Left ventricle myocardium inferior (tissue), 1 donor: ENCODE measurements around the gene PTPRN2. TPM values are rescaled to one million over a fixed set of nuclear protein-coding genes. Genes with fewer than 3 reads are reported as not detected.

Experiments used
- DNase-seq: peaks from one replicate; pipeline ENCODE4 v3.0.0-alpha.2; 2020
- H3K27ac ChIP-seq: fragments of 200-600 bp; replicated peaks from 2 replicates; pipeline ENCODE4 v1.8.0; 2021
- H3K27me3 ChIP-seq: fragments of 200-600 bp; 2 replicates; pipeline ENCODE4 v1.8.0; 2021; ENCODE audit warnings: low read depth
- H3K36me3 ChIP-seq: fragments of 200-600 bp; 2 replicates; pipeline ENCODE4 v1.8.0; 2021
- H3K4me1 ChIP-seq: fragments of 200-600 bp; 2 replicates; pipeline ENCODE4 v1.8.0; 2021
- H3K4me3 ChIP-seq: fragments of 200-600 bp; 2 replicates; pipeline ENCODE4 v1.8.0; 2021; ENCODE audit warnings: mild to moderate bottlenecking, moderate library complexity
- H3K9me3 ChIP-seq: fragments of 200-600 bp; replicated peaks from 2 replicates; pipeline ENCODE4 v1.8.0; 2021
- intact Hi-C: fragments of 100-400 bp; cut with micrococcal nuclease; formaldehyde crosslinking; loops from one replicate; pipeline ENCODE4 v1.11.0; 2022
- total RNA-seq: library from RNA; stranded (reverse); fragmentation: NEBNext Ultra II Directional; extraction: Animal tissue kit (Norgen Biotek cat#: 25700); gene quantifications from one replicate; pipeline ENCODE4 v1.2.1, GENCODE V29; 2021
- TF ChIP-seq, protein P1 (sequence below): fragments of 200-600 bp; IDR thresholded peaks from 2 replicates; pipeline ENCODE4 v1.8.0; 2021; ENCODE audit warnings: antibody characterized with exemption, mild to moderate bottlenecking, borderline replicate concordance
- donor health status: DM: no; HTN: yes; CAD: no; lungs with severe emphysema.

PTPRN2 gene
- total RNA-seq, 1 donor from 2014 or later, result 1.3 TPM

DNA sequence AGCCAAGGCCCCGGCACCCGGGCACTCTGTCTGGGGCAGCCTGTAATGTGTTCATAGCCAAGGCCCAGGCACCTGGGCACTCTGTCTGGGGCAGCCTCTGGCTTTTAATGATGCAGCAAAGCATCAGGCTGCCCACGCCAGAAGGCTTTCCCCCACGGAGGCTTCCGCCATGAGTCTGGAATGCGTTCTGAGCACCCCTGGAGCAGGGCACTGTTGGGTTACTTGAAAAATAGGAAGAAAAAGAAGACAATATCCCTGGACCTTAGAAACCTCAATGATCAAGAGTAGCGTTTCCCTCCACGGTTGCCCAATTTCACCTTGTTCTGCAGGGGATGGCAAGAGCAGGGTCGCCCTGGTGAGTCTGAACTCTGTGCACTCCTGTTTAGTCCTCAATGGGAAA lies 565.0 kb downstream of the PTPRN2 start:
- no peak for DNase-seq
- no peaks in the 10 kb centered on the region for H3K4me1 ChIP-seq
- H3K9me3 ChIP-seq, result no peaks in the 10 kb centered on the region
- TF ChIP-seq, protein P1, sequence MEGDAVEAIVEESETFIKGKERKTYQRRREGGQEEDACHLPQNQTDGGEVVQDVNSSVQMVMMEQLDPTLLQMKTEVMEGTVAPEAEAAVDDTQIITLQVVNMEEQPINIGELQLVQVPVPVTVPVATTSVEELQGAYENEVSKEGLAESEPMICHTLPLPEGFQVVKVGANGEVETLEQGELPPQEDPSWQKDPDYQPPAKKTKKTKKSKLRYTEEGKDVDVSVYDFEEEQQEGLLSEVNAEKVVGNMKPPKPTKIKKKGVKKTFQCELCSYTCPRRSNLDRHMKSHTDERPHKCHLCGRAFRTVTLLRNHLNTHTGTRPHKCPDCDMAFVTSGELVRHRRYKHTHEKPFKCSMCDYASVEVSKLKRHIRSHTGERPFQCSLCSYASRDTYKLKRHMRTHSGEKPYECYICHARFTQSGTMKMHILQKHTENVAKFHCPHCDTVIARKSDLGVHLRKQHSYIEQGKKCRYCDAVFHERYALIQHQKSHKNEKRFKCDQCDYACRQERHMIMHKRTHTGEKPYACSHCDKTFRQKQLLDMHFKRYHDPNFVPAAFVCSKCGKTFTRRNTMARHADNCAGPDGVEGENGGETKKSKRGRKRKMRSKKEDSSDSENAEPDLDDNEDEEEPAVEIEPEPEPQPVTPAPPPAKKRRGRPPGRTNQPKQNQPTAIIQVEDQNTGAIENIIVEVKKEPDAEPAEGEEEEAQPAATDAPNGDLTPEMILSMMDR, result no peak
- H3K27me3 ChIP-seq, result peaks cover 13% of the 10 kb centered on the region
- no peaks in the 10 kb centered on the region for H3K36me3 ChIP-seq
- intact Hi-C loops, result no loop called here
- no peak overlapping the region for H3K4me3 ChIP-seq
- no peak overlapping the region for H3K27ac ChIP-seq

DNA sequence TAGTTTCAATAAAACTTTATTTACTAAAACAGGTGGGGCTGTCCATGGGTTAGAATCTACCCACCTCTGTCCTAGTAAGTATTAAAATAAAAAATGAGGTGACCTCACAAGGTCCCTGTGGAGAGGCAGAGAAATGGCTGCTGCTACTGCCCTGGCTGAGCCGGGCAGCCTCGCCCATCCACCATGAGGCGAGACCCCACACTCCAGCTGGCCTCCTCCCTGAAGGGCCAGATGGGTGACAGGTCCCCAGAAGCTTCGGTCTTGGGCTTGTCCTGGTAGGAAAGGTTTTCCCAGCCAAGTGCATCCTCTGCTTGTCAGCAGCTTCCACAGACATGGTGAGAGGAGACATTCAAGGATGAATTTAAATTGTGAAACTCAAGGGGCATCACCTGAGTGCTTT lies 565.8 kb downstream of the PTPRN2 start:
- H3K27me3 ChIP-seq, result peaks cover 11% of the 10 kb centered on the region
- peaks cover 5% of the 10 kb centered on the region for H3K4me1 ChIP-seq
- no peak for DNase-seq
- no peak overlapping the region for H3K27ac ChIP-seq
- no peaks in the 10 kb centered on the region for H3K36me3 ChIP-seq
- TF ChIP-seq, protein P1, result no peak
- intact Hi-C loops, result no loop called here
- no peak overlapping the region for H3K4me3 ChIP-seq
- no peaks in the 10 kb centered on the region for H3K9me3 ChIP-seq

GRCh38 chr7:158020706-158021095 lies 566.9 kb downstream of the PTPRN2 start:
- Histone ChIP-seq H3K36me3 (no peaks in the 10 kb centered on the region), H3K27me3 (peaks cover 16% of the 10 kb centered on the region), H3K4me1 (peaks cover 16% of the 10 kb centered on the region), H3K4me3 (no peak overlapping the region), H3K27ac (no peak overlapping the region), H3K9me3 (no peaks in the 10 kb centered on the region)
- intact Hi-C loops, result no loop called here
- TF ChIP-seq, protein P1, result no peak
- no peak for DNase-seq

DNA sequence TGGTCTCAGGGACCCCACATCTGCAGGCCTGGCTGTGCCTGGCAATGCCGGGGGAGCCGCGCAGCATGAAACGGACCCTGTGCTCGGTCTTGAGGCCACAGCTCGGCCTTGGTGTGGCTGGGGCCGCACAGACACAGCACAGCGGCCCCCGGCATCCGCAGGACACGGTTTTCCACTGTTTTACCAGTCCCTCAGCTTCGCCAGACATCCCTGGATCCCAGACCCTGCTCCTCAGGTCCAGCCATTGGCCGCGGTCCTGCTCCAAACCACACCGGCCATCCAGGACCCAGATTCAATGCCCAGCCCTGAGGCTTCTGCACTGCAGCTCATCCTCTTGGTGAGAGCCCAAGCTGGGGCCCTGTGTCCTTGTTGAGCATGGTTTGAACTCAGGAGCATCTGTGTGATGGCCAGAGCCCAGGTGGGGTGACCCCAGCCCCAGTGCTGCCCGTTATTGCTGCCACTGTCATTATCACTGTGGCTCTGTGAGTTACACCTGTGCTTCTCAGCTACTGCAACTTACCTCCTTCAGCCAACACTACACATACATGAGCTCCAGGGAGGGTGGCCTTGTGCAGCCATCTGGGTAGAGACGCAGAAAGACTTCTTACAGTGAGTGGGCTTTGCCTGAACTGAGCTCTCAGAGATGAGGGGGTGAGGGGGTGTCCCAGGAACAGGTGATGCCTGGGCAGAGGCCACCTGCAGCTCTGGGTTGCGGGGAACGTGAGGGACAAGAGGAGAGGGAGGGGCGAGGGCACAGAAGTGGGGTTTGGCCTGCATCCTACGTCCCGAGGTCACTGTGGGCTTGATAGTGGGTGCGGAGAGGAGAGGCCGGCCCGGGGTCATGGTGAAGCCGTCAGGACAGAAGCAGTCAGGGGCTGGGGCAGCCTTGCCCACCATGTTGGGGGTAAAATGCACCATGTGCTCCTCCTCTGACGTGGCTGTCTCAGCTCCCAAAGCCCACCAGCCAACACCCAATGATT lies 567.6 kb downstream of the PTPRN2 start:
- no peak overlapping the region for H3K4me3 ChIP-seq
- no peak overlapping the region for H3K27ac ChIP-seq
- TF ChIP-seq, protein P1, result no peak
- H3K4me1 ChIP-seq, result peaks cover 21% of the 10 kb centered on the region
- H3K9me3 ChIP-seq, result no peaks in the 10 kb centered on the region
- no peak for DNase-seq
- no peaks in the 10 kb centered on the region for H3K36me3 ChIP-seq
- intact Hi-C loops, result no loop called here
- peaks cover 22% of the 10 kb centered on the region for H3K27me3 ChIP-seq

DNA sequence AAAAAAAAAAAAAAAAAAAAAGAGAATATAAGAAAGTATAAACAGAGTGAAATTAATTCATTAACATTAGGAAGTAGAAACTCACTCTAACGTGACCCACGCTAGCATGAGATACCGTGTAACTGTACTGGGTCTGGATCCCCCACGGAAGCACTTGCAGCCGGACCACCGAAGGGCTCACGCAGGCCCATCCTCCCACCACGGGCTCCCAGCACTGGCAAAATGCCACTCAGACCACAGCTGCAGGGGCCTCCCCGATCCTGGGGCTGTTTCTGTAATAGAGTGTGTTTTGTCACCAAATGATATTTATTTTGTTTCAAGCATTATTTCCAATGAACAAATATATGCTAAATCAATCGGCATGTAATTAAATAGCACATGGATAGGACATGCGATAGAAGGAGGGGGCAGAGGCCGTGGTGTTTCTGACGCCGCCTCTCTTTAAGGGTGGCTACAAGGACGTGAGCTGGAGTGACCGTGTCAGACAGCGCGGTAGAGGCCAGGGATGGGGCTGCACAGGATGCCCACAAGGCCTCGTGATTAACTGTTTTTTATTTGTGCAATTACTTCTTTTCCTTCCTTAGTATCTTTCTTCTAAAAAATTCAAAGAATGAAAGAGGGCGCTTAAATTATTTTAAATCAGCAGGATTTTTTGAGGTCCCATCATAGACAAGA lies 568.5 kb downstream of the PTPRN2 start:
- DNase-seq, result no peak
- TF ChIP-seq, protein P1, result no peak

More for the DNA sequence above, 568.5 kb downstream of the PTPRN2 start:
- Histone ChIP-seq H3K4me3 (no peak overlapping the region), H3K4me1 (peaks cover 23% of the 10 kb centered on the region), H3K9me3 (no peaks in the 10 kb centered on the region), H3K36me3 (no peaks in the 10 kb centered on the region), H3K27me3 (peaks cover 31% of the 10 kb centered on the region), H3K27ac (no peak overlapping the region)
- intact Hi-C loops, result no loop called here
